Left renal pelvis (tissue), 4 donors: ENCODE results near the gene NEB. TPM values are rescaled to one million over a fixed set of nuclear protein-coding genes. Genes with fewer than 3 reads are reported as not detected.
"Not testable (repeated sequence)": the region's sequence is repeated elsewhere in the genome, so short reads cannot be mapped to it uniquely, and the experiment has no call there.

Experiments
- DNase-seq, 4 donors: peaks; one replicate each; pipeline ENCODE4 v3.0.0-alpha.2; 2013; ENCODE audit warnings: low read depth in 4 of 4, low spot score in 3 of 4
- polyA plus RNA-seq, 4 donors: library from polyadenylated mRNA; unstranded; fragments of 120-200 nt; gene quantifications; one replicate each; pipeline ENCODE4 v1.2.1, GENCODE V29; 2013; ENCODE audit not compliant: insufficient read length in 4 of 4

NEB gene
- polyA plus RNA-seq, 4 donors: 2.1 to 20.3 (median 14.2) TPM

GRCh38 chr2:151655663-151656398 is 78.4 kb downstream of the NEB start:
- no peak for DNase-seq

- no peak for DNase-seq
Observed at GRCh38 chr2:151654891-151655290, 79.4 kb downstream of the NEB start.

GRCh38 chr2:151654085-151654484 is 80.2 kb downstream of the NEB start:
- no peak for DNase-seq

DNA sequence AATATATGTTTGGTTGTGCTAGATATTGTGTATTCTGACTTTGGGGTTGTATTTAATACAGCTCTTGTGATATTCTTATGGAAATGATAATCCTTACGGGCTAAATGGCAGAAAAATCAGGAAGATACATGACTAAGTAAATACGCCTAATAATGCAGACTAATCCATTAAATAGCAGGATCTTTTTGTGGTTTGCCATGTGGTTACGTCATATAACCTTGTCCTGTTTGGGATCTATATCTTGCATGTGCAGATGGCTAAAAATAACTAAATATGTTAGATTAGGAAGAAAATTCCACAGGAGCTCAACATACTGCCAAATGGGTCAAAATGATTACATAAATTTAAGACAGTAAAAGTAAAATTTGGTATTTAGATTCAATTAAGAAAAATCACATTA is 83.0 kb downstream of the NEB start:
- DNase-seq: no peak

- no peak for DNase-seq
Observed at GRCh38 chr2:151650456-151650855, 83.8 kb downstream of the NEB start.

DNA sequence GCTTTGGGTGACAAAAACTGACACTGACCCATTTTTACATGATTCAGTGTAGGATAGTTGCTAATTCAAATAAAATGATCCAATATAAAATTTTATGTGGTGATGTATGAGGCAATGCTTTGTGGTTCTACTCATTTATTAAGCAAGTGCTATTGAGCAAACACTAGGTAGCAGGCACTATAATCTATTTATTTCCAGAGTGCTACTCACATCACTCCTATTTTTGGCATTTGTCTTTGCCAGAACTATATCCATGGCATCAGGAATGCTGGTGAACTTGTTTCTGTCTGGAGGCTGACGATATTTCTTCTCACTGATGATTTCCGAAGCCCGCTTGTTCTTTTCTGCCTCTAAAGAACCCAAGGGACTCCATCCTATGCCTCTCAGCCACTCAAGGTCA is 84.3 kb downstream of the NEB start:
- no peak for DNase-seq

DNA sequence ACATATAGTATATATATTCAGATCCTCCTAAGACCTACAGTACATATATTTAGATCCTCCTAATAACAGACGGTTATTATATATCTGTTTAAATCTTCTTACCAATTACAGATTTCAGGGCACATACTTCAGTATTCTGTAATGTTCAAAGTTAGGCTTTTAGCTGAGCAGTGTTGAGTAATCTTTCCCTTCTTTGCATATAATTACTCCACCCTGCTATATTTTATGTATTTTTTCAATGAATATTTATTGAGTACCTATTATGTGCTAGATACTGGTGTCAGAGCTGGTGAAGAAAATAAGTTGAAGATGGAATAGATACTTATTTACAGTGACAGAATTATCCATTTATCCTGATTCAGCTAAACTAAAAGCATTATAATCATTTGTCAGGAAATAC is 84.9 kb downstream of the NEB start:
- DNase-seq: no peak

GRCh38 chr2:151646512-151646911 is 87.8 kb downstream of the NEB start:
- not testable (repeated sequence) for DNase-seq

- no peak for DNase-seq
Observed at GRCh38 chr2:151644580-151644979, 89.7 kb downstream of the NEB start.

- DNase-seq: not testable (repeated sequence)
Observed at GRCh38 chr2:151641895-151642294, 92.4 kb downstream of the NEB start.

DNA sequence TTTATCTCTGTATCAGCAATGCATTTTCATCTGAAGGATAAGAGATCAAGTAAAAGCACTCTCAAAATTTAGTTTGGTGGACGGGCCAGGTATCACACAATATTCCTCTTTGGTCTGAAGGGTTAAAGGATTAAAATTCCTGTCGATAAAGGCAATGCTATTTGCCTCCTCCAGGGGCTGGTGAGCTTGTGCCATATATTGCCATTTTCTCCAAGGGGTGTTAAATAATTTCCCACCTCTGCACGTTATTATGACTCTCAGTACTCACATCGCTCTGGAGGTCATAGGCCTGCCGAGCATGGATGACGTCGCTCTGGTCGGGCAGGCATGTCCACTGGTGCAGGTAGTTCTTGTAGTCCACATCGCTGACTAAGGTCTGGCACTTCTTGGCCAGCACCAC is 94.2 kb downstream of the NEB start:
- DNase-seq: no peak

- DNase-seq: no peak
Observed at GRCh38 chr2:151638990-151639389, 95.3 kb downstream of the NEB start.

- DNase-seq: no peak
Observed at GRCh38 chr2:151638191-151638933, 95.9 kb downstream of the NEB start.

- DNase-seq: no peak
Observed at GRCh38 chr2:151637271-151637781, 97.0 kb downstream of the NEB start.

DNA sequence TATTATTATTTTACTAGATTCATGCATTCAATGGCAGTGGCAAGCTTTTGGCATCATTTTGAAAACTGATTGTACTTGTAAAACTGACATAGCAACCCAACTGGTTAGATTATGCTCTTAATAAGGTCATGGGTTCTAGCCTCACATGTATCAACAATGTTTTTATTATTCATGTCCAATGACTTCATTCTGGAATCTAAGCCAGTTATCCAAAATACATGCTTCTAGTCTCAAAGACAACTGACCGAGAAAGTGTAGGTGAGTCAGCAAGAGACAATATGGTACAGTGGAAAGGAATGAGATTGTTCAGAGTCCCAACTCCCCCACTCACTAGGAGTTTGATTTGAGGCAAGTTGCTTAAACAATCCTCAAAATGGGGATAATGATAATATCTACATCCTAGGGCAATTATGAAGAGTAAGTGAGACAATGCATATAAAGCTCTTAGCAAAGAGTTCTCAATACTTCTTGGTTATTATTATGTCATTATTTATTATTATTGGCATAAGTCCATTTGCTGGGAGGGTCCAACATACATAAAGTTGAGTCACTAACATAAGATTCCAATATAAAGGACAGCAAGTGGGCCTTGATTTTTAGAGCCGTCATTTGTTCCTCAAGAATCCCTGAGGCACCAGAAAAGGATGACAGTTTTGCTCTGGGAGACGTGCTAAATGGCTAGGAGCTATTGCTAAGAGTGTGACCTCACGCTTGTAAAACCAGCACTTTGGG is 99.4 kb downstream of the NEB start:
- DNase-seq: no peak

DNA sequence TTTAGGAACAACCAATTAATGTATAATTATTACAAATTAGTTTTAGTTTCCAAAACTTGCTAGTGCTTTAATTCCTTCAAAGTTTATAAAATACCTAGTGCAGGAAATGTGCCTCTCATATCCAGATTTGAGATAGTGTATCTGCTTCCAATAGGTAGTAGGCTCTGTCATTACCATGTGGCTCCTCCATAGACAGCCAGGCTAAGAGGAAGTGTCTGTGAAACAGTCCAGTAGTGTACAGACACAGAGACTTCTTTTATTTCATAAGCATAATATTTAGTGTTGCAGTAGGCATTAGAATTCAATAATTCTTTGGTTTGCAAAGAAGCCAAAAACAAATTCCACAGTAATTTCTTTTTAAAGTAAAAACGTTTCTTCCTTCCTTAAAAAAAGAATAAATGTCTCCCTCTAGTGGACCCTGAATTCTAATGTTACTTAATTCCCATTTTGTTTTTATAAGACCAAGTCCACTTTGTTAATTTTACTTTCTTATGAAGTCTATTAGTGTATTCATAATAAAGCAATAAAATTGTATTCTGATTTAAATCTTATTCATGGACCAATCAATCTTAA is 101.2 kb downstream of the NEB start:
- no peak for DNase-seq

DNA sequence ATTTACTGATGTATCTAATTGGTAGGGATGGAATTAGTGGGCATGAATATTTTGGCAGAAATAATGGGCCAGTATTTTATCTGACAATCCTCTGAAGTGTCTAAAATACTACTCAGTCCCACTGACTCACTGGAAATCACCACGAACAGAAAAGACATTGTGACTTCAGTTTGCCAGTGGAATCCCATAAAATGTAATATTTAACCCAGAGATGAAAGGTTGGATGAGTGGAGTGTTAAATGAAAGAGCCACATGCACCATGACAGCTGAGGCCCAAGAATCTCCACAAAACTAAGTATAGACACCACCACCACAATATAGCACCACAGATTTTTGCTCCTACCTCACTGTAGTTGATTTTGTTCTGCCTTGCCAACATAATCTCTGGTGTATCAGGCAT is 103.9 kb downstream of the NEB start:
- DNase-seq: no peak

- no peak for DNase-seq
Observed at GRCh38 chr2:151627353-151627752, 106.9 kb downstream of the NEB start.

- no peak for DNase-seq
Observed at GRCh38 chr2:151624271-151624670, 110.0 kb downstream of the NEB start.

DNA sequence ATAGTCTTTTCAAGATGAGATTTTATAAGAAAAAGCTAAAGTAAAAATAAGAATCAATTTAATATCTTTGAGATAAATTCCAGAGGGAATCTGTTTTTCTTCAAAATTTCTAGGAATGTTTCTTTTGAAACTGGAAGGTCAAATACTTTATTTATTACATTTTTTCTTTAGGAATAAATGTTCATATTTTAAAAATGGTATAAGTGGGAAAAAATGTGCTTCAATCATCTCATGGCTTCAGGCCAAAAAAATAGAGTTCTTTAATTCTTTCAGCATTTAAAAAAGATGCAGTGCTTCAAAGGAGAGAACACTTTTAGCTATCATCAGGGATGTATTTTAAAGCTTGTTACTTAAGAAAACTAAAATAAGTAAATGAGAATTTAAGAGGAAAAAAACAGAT is 110.6 kb downstream of the NEB start:
- DNase-seq: no peak

DNA sequence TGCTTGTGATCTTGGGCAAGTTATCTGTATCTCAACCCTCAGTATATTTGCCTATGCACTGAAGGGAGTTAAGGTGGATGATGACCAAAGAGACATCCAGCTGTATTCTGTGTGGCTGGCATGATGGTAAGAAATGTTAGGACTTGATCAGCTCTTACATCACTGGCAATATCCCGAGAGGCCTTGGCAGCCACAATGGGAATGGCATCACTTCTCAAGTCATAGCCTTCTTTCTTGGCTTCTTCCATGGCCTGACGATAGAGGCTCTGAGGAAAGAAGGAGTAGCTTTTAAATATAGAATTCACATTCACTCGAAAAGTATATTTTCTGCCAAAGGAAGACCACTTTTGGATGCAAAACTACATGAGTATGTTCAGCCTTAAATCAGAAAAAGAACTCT is 113.5 kb downstream of the NEB start:
- no peak for DNase-seq
